H1 (cell line): ENCODE data around the gene RHBDF2. TPM values are rescaled to one million over a fixed set of nuclear protein-coding genes. Genes with fewer than 3 reads are reported as not detected.

ENCODE experiments used
- CEBPB ChIP-seq: IDR thresholded peaks from 2 replicates; pipeline ENCODE4 v1.6.1; 2012; ENCODE audit warnings: low read depth, low read length
- NRF1 ChIP-seq: IDR thresholded peaks from 2 replicates; pipeline ENCODE4 v1.6.1; 2011; ENCODE audit warnings: mild to moderate bottlenecking, low read depth, low read length, improper control_type of control experiment
- polyA plus RNA-seq, 7 experiments: library from polyadenylated mRNA; depleted of rRNA in 3 of 7; stranded (reverse) in 5 of 7; unstranded in 2 of 7; fragments of >200 nt in 5 of 7; fragments of 200-250 nt in 2 of 7; gene quantifications; 1 replicate in 5 of 7; 2 replicates in 1 of 7; 4 replicates in 1 of 7; pipeline versions ENCODE4 v1.2.1 to v1.2.3, GENCODE V29; 2011 to 2013; ENCODE audit warnings: missing spikeins in 2 of 7, mixed read lengths in 2 of 7
- total RNA-seq: library from RNA; stranded (reverse); fragmentation: NEBNext Ultra II Directional; extraction: Animal tissue kit (Norgen Biotek cat#: 25700); gene quantifications from 2 replicates; pipeline ENCODE4 v1.2.1, GENCODE V29; 2021
- TF ChIP-seq, protein P1 (sequence below): fragments of 300-600 bp; sonication (generic); IDR thresholded peaks from 2 replicates; pipeline ENCODE4 v1.7.1; 2012; ENCODE audit warnings: low read length, moderate library complexity, mild to moderate bottlenecking, inconsistent platforms; ENCODE audit not compliant: insufficient replicate concordance

RHBDF2 gene
- total and polyA plus RNA-seq, 2 of the 8 experiments (the other 6 are each of a cell fraction or from before 2014, with no cell fraction given), result 21.2 to 25.9 TPM

DNA sequence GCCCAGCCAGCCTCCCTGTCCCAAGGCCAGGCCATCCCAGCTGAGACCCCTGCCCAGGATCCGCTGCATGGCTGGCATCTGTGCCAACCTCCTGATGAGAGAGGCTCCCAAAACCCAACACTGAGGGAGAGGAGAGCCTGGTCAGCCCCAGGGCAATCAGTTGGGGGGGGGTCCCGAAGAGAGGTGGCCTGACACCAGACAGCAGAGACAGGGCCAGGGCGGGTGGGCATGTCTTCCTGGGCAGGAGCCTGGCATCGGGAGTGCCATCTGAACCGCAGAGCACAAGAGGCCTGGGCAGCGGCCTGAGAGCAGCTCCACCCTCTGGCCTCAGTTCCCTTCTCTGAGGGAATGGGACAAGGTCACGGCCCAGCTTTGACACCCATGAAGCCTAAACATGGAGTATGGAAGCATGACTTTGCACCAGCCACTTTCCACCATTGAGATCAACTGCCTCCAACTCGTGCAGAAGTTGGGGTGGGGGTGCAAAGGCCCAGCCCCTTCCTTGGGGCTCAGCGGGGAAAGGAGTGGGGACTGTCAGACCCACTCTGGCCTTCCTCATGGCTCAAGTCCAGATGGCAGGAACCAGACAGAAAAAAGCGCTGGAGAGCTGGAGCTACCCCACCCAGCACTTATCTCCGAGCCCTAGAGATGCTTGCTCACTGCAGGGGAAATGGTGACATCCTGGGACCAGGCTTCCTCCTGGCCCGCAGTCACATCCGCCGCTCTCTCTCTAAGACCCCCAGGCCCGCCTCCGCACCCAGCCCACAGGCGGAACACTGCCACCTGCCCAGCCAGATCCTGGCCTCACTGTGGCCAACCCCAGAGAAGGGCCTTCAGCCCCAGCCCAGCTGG is 9.7 kb downstream of the RHBDF2 start (continued):
- TF ChIP-seq, protein P1, sequence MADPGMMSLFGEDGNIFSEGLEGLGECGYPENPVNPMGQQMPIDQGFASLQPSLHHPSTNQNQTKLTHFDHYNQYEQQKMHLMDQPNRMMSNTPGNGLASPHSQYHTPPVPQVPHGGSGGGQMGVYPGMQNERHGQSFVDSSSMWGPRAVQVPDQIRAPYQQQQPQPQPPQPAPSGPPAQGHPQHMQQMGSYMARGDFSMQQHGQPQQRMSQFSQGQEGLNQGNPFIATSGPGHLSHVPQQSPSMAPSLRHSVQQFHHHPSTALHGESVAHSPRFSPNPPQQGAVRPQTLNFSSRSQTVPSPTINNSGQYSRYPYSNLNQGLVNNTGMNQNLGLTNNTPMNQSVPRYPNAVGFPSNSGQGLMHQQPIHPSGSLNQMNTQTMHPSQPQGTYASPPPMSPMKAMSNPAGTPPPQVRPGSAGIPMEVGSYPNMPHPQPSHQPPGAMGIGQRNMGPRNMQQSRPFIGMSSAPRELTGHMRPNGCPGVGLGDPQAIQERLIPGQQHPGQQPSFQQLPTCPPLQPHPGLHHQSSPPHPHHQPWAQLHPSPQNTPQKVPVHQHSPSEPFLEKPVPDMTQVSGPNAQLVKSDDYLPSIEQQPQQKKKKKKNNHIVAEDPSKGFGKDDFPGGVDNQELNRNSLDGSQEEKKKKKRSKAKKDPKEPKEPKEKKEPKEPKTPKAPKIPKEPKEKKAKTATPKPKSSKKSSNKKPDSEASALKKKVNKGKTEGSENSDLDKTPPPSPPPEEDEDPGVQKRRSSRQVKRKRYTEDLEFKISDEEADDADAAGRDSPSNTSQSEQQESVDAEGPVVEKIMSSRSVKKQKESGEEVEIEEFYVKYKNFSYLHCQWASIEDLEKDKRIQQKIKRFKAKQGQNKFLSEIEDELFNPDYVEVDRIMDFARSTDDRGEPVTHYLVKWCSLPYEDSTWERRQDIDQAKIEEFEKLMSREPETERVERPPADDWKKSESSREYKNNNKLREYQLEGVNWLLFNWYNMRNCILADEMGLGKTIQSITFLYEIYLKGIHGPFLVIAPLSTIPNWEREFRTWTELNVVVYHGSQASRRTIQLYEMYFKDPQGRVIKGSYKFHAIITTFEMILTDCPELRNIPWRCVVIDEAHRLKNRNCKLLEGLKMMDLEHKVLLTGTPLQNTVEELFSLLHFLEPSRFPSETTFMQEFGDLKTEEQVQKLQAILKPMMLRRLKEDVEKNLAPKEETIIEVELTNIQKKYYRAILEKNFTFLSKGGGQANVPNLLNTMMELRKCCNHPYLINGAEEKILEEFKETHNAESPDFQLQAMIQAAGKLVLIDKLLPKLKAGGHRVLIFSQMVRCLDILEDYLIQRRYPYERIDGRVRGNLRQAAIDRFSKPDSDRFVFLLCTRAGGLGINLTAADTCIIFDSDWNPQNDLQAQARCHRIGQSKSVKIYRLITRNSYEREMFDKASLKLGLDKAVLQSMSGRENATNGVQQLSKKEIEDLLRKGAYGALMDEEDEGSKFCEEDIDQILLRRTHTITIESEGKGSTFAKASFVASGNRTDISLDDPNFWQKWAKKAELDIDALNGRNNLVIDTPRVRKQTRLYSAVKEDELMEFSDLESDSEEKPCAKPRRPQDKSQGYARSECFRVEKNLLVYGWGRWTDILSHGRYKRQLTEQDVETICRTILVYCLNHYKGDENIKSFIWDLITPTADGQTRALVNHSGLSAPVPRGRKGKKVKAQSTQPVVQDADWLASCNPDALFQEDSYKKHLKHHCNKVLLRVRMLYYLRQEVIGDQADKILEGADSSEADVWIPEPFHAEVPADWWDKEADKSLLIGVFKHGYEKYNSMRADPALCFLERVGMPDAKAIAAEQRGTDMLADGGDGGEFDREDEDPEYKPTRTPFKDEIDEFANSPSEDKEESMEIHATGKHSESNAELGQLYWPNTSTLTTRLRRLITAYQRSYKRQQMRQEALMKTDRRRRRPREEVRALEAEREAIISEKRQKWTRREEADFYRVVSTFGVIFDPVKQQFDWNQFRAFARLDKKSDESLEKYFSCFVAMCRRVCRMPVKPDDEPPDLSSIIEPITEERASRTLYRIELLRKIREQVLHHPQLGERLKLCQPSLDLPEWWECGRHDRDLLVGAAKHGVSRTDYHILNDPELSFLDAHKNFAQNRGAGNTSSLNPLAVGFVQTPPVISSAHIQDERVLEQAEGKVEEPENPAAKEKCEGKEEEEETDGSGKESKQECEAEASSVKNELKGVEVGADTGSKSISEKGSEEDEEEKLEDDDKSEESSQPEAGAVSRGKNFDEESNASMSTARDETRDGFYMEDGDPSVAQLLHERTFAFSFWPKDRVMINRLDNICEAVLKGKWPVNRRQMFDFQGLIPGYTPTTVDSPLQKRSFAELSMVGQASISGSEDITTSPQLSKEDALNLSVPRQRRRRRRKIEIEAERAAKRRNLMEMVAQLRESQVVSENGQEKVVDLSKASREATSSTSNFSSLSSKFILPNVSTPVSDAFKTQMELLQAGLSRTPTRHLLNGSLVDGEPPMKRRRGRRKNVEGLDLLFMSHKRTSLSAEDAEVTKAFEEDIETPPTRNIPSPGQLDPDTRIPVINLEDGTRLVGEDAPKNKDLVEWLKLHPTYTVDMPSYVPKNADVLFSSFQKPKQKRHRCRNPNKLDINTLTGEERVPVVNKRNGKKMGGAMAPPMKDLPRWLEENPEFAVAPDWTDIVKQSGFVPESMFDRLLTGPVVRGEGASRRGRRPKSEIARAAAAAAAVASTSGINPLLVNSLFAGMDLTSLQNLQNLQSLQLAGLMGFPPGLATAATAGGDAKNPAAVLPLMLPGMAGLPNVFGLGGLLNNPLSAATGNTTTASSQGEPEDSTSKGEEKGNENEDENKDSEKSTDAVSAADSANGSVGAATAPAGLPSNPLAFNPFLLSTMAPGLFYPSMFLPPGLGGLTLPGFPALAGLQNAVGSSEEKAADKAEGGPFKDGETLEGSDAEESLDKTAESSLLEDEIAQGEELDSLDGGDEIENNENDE, result no peak
- TF ChIP-seq CEBPB (no peak), NRF1 (no peak)
